ENCODE results near the gene WDR70.

The WDR70 gene

GRCh38 chr5:37554938-37555337 is 175.8 kb downstream of the WDR70 start:
- TF ChIP-seq, protein P1, sequence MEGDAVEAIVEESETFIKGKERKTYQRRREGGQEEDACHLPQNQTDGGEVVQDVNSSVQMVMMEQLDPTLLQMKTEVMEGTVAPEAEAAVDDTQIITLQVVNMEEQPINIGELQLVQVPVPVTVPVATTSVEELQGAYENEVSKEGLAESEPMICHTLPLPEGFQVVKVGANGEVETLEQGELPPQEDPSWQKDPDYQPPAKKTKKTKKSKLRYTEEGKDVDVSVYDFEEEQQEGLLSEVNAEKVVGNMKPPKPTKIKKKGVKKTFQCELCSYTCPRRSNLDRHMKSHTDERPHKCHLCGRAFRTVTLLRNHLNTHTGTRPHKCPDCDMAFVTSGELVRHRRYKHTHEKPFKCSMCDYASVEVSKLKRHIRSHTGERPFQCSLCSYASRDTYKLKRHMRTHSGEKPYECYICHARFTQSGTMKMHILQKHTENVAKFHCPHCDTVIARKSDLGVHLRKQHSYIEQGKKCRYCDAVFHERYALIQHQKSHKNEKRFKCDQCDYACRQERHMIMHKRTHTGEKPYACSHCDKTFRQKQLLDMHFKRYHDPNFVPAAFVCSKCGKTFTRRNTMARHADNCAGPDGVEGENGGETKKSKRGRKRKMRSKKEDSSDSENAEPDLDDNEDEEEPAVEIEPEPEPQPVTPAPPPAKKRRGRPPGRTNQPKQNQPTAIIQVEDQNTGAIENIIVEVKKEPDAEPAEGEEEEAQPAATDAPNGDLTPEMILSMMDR (IDR thresholded peaks at IDR 0.05), result no peak; the same call in 1 of the 2 replicates

- TF ChIP-seq, protein P1 (IDR thresholded peaks at IDR 0.05), result no peak
Observed at GRCh38 chr5:37557734-37558293, 178.7 kb downstream of the WDR70 start.

- TF ChIP-seq, protein P1 (IDR thresholded peaks at IDR 0.05), result no peak
Observed at GRCh38 chr5:37565062-37565670, 186.0 kb downstream of the WDR70 start.

- TF ChIP-seq, protein P1 (IDR thresholded peaks at IDR 0.05), result no peak
Observed at GRCh38 chr5:37567566-37567965, 188.4 kb downstream of the WDR70 start.

GRCh38 chr5:37568018-37568753 is 189.1 kb downstream of the WDR70 start:
- TF ChIP-seq, protein P1 (IDR thresholded peaks at IDR 0.05), result no peak

- TF ChIP-seq, protein P1 (IDR thresholded peaks at IDR 0.05), result no peak
Observed at GRCh38 chr5:37568893-37569292, 189.8 kb downstream of the WDR70 start.

DNA sequence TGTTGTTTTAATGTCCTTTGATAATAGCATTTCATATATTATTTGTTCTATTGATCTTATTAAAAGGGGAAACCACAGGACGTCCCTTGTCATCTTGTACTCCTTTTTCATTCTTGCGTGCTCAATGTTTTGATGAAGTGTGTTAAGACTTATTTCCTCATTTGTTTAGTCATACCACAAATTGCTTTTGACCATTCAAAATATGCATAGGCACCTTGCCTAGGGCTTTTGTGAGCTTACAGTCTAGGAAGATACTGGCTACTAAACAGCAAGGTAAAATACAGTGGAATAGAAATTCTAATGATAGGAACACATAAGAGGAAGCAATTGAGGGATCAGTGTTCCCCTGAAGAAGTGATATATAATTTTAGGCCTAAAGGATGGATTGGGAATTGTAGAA is 190.3 kb downstream of the WDR70 start:
- TF ChIP-seq, protein P1 (IDR thresholded peaks at IDR 0.05), result no peak

Data from LNCAP (cell line).